Measurements from ENCODE around the gene PAIP2.
"Not testable (repeated sequence)": the region's sequence is repeated elsewhere in the genome, so short reads cannot be mapped to it uniquely, and the experiment has no call there.

PAIP2 gene

GRCh38 chr5:139354186-139354585 is 12.5 kb downstream of the PAIP2 start:
- no peaks in the 10 kb centered on the region for H3K27me3 ChIP-seq (ENCODE audit: control insufficient read depth in 1 of 2, insufficient read depth in 1 of 2, low read length in 2 of 2)
- no peaks in the 10 kb centered on the region for H3K79me1 ChIP-seq (replicated peaks; ENCODE audit: low read length, poor library complexity, severe bottlenecking)
- no peak overlapping the region for H3K14ac ChIP-seq (ENCODE audit: low read length in 2 of 2)
- H3K4me1 ChIP-seq (ENCODE audit: control insufficient read depth, insufficient read depth, low read depth, low read length): peaks cover 5% of the 10 kb centered on the region
- H4K8ac ChIP-seq (ENCODE audit: low read length): no peak overlapping the region
- H3K23ac ChIP-seq (ENCODE audit: low read length in 2 of 2): no peak overlapping the region
- 93% methylated on average over 3 of the region's 3 CpGs for WGBS
- DNase-seq: no peak
- no peak overlapping the region for H2AK5ac ChIP-seq (ENCODE audit: low read length, severe bottlenecking)
- peaks cover 3% of the 10 kb centered on the region for H3K9me3 ChIP-seq (ENCODE audit: control insufficient read depth, low read length)
- no peak overlapping the region for H2AFZ ChIP-seq (ENCODE audit: low read depth, low read length)
- no peak overlapping the region for H3K18ac ChIP-seq (ENCODE audit: low read depth in 1 of 2, low read length in 2 of 2)
- H3K27ac ChIP-seq (ENCODE audit: low read length, poor library complexity, severe bottlenecking): no peak overlapping the region
- H2BK12ac ChIP-seq (ENCODE audit: low read length in 2 of 2): no peak overlapping the region
- no peak overlapping the region for H3K4me2 ChIP-seq (ENCODE audit: low read length, poor library complexity, severe bottlenecking)
- no peak overlapping the region for H4K91ac ChIP-seq (ENCODE audit: low read length)
- H2BK15ac ChIP-seq (ENCODE audit: low read depth, poor library complexity, severe bottlenecking): no peak overlapping the region
- H2BK5ac ChIP-seq (ENCODE audit: low read depth, low read length, poor library complexity, severe bottlenecking): no peak overlapping the region
- H3K4me3 ChIP-seq (ENCODE audit: insufficient read depth in 1 of 2, low read depth in 1 of 2, low read length in 2 of 2): no peak overlapping the region
- H3K9ac ChIP-seq (ENCODE audit: low read length): no peak overlapping the region
- H3K36me3 ChIP-seq (ENCODE audit: control insufficient read depth in 1 of 2, insufficient read depth in 2 of 2, low read depth in 1 of 2, low read length in 2 of 2): peaks cover 7 to 18% of the 10 kb centered on the region in 2 experiments
- H2BK120ac ChIP-seq (ENCODE audit: low read depth, low read length): no peak overlapping the region
- H3K4ac ChIP-seq (ENCODE audit: low read depth in 1 of 2, low read length in 2 of 2): no peak overlapping the region

- H3K14ac ChIP-seq (ENCODE audit: low read length in 2 of 2); H3K4me1 ChIP-seq (ENCODE audit: control insufficient read depth, insufficient read depth, low read depth, low read length); H3K4me2 ChIP-seq (ENCODE audit: low read length, poor library complexity, severe bottlenecking); H3K79me1 ChIP-seq (replicated peaks; ENCODE audit: low read length, poor library complexity, severe bottlenecking); DNase-seq; H3K27me3 ChIP-seq (ENCODE audit: control insufficient read depth in 1 of 2, insufficient read depth in 1 of 2, low read length in 2 of 2); H3K9me3 ChIP-seq (ENCODE audit: control insufficient read depth, low read length); H2BK120ac ChIP-seq (ENCODE audit: low read depth, low read length); H3K9ac ChIP-seq (ENCODE audit: low read length); H3K27ac ChIP-seq (ENCODE audit: low read length, poor library complexity, severe bottlenecking); H2AK5ac ChIP-seq (ENCODE audit: low read length, severe bottlenecking); H4K91ac ChIP-seq (ENCODE audit: low read length); H2BK15ac ChIP-seq (ENCODE audit: low read depth, poor library complexity, severe bottlenecking); H2BK12ac ChIP-seq (ENCODE audit: low read length in 2 of 2); H3K4me3 ChIP-seq (ENCODE audit: insufficient read depth in 1 of 2, low read depth in 1 of 2, low read length in 2 of 2); H3K23ac ChIP-seq (ENCODE audit: low read length in 2 of 2); H4K8ac ChIP-seq (ENCODE audit: low read length); H3K18ac ChIP-seq (ENCODE audit: low read depth in 1 of 2, low read length in 2 of 2); H3K4ac ChIP-seq (ENCODE audit: low read depth in 1 of 2, low read length in 2 of 2); H2AFZ ChIP-seq (ENCODE audit: low read depth, low read length); H2BK5ac ChIP-seq (ENCODE audit: low read depth, low read length, poor library complexity, severe bottlenecking): not testable (repeated sequence)
- peaks cover 11 to 18% of the 10 kb centered on the region in 2 experiments for H3K36me3 ChIP-seq (ENCODE audit: control insufficient read depth in 1 of 2, insufficient read depth in 2 of 2, low read depth in 1 of 2, low read length in 2 of 2)
- WGBS: 97% methylated on average over 8 of the region's 8 CpGs
These were observed 14.2 kb downstream of the PAIP2 start for GRCh38 chr5:139355900-139356299.

DNA sequence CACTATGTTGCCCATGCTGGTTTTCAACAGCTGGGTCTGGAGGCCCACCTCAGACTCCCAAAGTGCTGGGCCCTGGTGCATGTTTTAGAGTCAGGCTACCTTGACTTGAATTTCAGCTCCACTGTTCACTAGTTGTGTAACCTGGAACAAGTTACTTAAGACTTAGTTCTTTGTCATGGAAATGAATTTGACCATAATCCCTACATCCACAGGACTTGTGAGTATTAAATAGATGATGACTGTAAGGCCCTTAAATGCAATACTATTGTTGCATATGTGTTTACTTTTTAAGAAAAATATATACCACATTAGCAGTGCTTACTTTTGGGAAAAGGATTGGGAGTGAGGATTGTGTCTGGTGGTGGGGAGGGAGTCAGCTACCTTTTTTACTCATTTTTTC is 16.4 kb downstream of the PAIP2 start:
- H2BK12ac ChIP-seq (ENCODE audit: low read length in 2 of 2): no peak overlapping the region
- no peak overlapping the region for H2BK5ac ChIP-seq (ENCODE audit: low read depth, low read length, poor library complexity, severe bottlenecking)
- H3K9me3 ChIP-seq (ENCODE audit: control insufficient read depth, low read length): peaks cover 3% of the 10 kb centered on the region
- peaks cover 6% of the 10 kb centered on the region for H3K4me1 ChIP-seq (ENCODE audit: control insufficient read depth, insufficient read depth, low read depth, low read length)
- no peak overlapping the region for H2BK120ac ChIP-seq (ENCODE audit: low read depth, low read length)
- H3K23ac ChIP-seq (ENCODE audit: low read length in 2 of 2): no peak overlapping the region
- peaks cover 11 to 18% of the 10 kb centered on the region in 2 experiments for H3K36me3 ChIP-seq (ENCODE audit: control insufficient read depth in 1 of 2, insufficient read depth in 2 of 2, low read depth in 1 of 2, low read length in 2 of 2)
- no peak overlapping the region for H3K9ac ChIP-seq (ENCODE audit: low read length)
- no peak overlapping the region for H2BK15ac ChIP-seq (ENCODE audit: low read depth, poor library complexity, severe bottlenecking)
- no peak overlapping the region for H3K27ac ChIP-seq (ENCODE audit: low read length, poor library complexity, severe bottlenecking)
- H2AFZ ChIP-seq (ENCODE audit: low read depth, low read length): no peak overlapping the region
- H3K4me2 ChIP-seq (ENCODE audit: low read length, poor library complexity, severe bottlenecking): no peak overlapping the region
- H4K91ac ChIP-seq (ENCODE audit: low read length): no peak overlapping the region
- H3K14ac ChIP-seq (ENCODE audit: low read length in 2 of 2): no peak overlapping the region
- H3K4me3 ChIP-seq (ENCODE audit: insufficient read depth in 1 of 2, low read depth in 1 of 2, low read length in 2 of 2): no peak overlapping the region
- no peak overlapping the region for H3K4ac ChIP-seq (ENCODE audit: low read depth in 1 of 2, low read length in 2 of 2)
- no peak for DNase-seq
- no peak overlapping the region for H3K18ac ChIP-seq (ENCODE audit: low read depth in 1 of 2, low read length in 2 of 2)
- H3K79me1 ChIP-seq (replicated peaks; ENCODE audit: low read length, poor library complexity, severe bottlenecking): peaks cover 2% of the 10 kb centered on the region
- H4K8ac ChIP-seq (ENCODE audit: low read length): no peak overlapping the region
- H2AK5ac ChIP-seq (ENCODE audit: low read length, severe bottlenecking): no peak overlapping the region
- no peaks in the 10 kb centered on the region for H3K27me3 ChIP-seq (ENCODE audit: control insufficient read depth in 1 of 2, insufficient read depth in 1 of 2, low read length in 2 of 2)

- H3K18ac ChIP-seq (ENCODE audit: low read depth in 1 of 2, low read length in 2 of 2): no peak overlapping the region
- WGBS: 100% methylated on average over 4 of the region's 4 CpGs
- no peak overlapping the region for H4K8ac ChIP-seq (ENCODE audit: low read length)
- H3K9me3 ChIP-seq (ENCODE audit: control insufficient read depth, low read length): no peaks in the 10 kb centered on the region
- peaks cover 19 to 24% of the 10 kb centered on the region in 2 experiments for H3K36me3 ChIP-seq (ENCODE audit: control insufficient read depth in 1 of 2, insufficient read depth in 2 of 2, low read depth in 1 of 2, low read length in 2 of 2)
- no peak overlapping the region for H4K91ac ChIP-seq (ENCODE audit: low read length)
- H2AK5ac ChIP-seq (ENCODE audit: low read length, severe bottlenecking): no peak overlapping the region
- H3K14ac ChIP-seq (ENCODE audit: low read length in 2 of 2): no peak overlapping the region
- no peak overlapping the region for H3K27ac ChIP-seq (ENCODE audit: low read length, poor library complexity, severe bottlenecking)
- H3K79me1 ChIP-seq (replicated peaks; ENCODE audit: low read length, poor library complexity, severe bottlenecking): peaks cover 5% of the 10 kb centered on the region
- H2BK120ac ChIP-seq (ENCODE audit: low read depth, low read length): no peak overlapping the region
- no peak overlapping the region for H3K23ac ChIP-seq (ENCODE audit: low read length in 2 of 2)
- peaks cover 6% of the 10 kb centered on the region for H3K4me1 ChIP-seq (ENCODE audit: control insufficient read depth, insufficient read depth, low read depth, low read length)
- no peak overlapping the region for H2BK15ac ChIP-seq (ENCODE audit: low read depth, poor library complexity, severe bottlenecking)
- no peak overlapping the region for H3K4me2 ChIP-seq (ENCODE audit: low read length, poor library complexity, severe bottlenecking)
- H2BK12ac ChIP-seq (ENCODE audit: low read length in 2 of 2): no peak overlapping the region
- H2BK5ac ChIP-seq (ENCODE audit: low read depth, low read length, poor library complexity, severe bottlenecking): no peak overlapping the region
- no peak overlapping the region for H3K9ac ChIP-seq (ENCODE audit: low read length)
- no peak overlapping the region for H2AFZ ChIP-seq (ENCODE audit: low read depth, low read length)
- no peak for DNase-seq
- no peak overlapping the region for H3K4ac ChIP-seq (ENCODE audit: low read depth in 1 of 2, low read length in 2 of 2)
- no peaks in the 10 kb centered on the region for H3K27me3 ChIP-seq (ENCODE audit: control insufficient read depth in 1 of 2, insufficient read depth in 1 of 2, low read length in 2 of 2)
- H3K4me3 ChIP-seq (ENCODE audit: insufficient read depth in 1 of 2, low read depth in 1 of 2, low read length in 2 of 2): no peak overlapping the region
These were observed 18.7 kb downstream of the PAIP2 start for GRCh38 chr5:139360384-139360783.

Data from mesenchymal stem cell (in vitro differentiated cells and primary cell).